GM18511 (cell line): ENCODE results near the gene FTH1.
A peak's percentile ranks its signal among the peaks of the same experiment; 100 is the strongest.
"Not testable (repeated sequence)": the region's sequence is repeated elsewhere in the genome, so short reads cannot be mapped to it uniquely, and the experiment has no call there.

ENCODE experiments used
- ATAC-seq: cut with Tn5 transposase; IDR thresholded peaks from one replicate; pipeline ENCODE4 v1.9.1; 2021; ENCODE audit warnings: mild to moderate bottlenecking, moderate library complexity; ENCODE audit not compliant: unreplicated experiment

The FTH1 gene

DNA sequence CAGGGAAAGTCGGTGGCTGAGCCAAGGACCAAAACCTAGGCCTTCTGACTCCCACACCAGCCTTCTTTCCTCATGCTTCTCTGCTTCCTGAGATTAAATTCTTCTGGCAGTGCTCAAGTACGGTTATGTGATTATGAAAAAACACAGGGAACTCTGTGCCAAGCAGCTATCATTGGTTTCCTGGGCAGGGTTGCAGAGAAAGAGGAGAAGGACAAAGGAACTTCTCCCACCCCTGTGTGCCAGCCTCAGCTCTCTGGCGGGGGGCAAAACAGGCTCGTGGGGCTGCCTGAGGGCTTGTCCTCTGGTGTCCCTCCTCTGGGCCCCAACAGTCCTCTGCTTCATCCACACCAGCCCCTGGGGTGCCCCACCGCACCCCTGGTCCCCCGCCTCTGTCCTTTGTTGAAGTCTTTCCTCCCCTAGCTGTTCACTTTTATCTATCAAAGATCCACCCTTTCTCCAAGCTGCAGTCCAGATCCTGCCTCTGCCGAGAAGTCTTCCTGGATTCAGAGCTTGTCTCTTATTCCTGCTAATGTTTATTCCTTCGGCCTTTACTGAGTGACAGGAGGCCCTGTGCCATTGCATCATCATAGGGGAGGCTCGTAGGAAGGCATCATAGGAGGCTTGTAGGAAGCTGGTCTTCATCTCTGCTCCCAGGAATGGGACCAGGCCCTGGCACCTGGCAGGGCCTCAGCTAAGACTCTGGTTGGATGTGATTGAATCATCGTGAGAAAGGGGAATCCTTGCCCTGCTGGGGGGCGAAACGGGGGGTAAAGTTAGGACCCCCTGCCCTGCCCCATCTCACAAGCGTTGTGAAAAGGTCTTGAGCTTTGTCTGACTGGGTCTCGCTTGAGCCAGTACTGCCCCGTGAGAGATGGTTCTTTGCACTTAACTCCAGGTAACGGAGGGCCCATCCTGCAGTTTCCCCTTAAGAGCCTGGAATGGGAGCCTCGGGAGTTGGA is 11.5 kb upstream of the FTH1 start:
- ATAC-seq, result no peak

DNA sequence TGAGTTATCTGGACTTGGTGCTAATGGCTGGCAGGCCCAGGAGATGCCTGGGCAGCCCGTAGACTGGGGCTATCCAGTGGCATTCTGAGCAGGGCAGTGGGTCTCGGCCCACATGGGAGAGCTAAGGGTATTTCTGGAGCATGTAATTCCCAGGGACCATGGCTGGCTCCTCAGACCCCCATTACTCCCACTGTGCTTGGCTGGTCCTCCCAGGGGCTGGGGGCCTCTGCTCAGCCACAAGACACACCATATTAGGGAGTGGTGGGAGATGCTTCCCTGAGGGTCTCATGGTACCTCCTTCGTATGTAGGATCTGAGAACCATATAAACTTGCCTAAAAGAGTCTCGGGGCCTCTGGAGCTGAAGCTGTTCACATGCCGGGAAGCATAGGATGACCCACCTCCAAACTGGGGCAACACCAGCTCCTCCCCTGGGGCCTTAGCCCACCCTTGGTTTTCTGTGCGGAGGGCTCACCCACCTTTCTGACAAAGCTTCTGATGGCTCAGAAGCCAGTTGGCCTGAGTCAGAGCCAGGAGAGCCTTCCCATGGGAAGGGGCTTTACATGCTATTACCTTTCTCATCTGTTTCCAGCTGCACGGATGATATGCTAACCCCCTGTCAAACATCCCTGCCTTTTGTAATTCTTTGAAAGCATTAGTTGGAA is 9.5 kb upstream of the FTH1 start:
- no peak for ATAC-seq

DNA sequence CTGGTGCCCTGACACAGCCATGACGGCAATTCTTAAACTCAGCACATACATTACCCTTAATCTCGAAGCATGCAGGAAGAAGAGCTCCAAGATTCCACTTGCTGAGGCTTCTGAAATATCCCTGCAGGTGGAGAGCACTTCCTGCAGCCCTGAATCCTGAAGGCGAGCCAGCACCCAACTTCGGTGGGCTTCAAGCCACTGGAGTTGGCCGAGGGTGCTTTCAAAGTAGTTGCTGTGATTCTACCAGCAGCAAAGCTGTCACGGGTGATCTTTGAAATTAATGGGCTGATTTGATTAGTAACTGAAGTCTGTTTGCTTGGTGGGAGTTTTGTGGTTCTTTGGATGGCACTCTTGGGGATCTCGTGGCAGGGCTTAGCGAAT is 9.0 kb upstream of the FTH1 start:
- ATAC-seq, result no peak

DNA sequence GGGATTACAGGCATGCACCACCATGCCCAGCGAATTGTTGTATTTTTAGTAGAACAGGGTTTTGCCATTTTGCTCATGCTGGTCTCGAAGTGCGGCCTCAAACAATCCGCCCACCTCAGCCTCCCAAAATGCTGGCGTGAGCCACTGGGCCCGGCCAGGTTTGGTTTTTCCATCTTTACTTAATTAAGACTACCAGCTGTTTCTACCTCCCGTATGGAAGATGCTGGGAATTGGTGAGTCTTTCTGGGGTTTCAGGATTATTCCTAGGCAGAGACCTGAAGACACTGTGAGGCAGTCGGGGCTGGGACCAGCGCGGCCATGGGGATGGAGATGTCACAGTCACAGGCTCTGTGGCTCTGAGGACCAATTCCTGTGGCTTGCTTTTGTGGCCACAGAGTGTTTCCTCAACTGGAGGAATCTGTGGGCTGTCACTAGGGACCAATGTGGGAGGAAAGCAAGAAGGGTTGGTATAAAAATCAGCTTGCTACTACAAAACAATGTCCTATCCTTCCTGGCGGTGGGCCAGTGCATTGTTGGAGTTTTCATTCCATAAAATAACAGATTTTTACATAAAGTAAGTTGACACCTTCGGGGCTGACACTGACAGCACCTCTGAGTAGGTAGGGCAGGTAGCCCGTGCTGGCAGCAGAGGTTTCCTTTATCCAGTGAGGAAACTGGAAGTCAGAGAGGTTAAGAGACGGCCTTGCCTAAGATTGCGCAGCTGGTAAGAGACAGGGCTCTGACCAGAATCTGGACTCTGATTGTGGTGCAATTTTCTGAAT is 8.4 kb upstream of the FTH1 start:
- ATAC-seq, result no peak

DNA sequence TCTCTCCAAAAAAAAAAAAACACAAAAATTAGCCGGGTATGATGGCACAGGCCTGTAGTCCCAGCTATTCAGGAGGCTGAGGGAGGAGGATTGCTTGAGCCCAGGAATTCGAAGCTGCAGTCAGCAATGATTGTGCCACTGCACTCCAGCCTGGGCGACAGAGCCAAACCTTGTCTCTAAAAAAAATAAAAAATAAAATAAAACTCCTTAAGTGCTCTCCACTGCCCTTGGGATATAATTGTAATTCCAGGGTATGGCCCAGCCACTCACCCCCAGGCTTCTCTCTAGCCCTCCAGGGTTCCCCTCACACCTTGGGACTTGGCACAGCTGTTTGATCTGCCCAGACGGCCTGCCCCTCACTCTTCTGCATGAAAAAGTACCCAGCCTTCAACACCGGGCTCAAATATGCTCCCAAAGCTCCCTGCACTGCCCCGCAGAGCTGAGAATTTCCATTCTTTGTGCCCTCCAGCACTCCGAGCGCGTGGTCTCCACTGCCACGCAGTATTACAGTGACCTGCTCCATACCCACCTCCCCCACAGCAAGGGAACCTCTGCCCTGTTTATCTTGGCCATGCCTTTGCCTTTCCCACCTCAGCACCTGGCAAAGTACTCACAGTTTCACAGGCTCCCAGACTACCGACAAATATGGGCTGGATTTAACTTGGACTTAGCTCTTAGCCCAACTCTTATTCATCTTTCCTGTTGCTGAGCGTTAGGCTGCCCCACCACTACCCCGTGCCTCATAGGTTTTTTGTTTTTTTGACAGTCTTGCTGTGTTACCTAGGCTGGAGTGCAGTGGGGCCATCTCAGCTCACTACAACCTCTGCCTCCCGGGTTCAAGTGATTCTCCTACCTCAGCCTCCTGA is 7.6 kb upstream of the FTH1 start:
- ATAC-seq, result no peak

DNA sequence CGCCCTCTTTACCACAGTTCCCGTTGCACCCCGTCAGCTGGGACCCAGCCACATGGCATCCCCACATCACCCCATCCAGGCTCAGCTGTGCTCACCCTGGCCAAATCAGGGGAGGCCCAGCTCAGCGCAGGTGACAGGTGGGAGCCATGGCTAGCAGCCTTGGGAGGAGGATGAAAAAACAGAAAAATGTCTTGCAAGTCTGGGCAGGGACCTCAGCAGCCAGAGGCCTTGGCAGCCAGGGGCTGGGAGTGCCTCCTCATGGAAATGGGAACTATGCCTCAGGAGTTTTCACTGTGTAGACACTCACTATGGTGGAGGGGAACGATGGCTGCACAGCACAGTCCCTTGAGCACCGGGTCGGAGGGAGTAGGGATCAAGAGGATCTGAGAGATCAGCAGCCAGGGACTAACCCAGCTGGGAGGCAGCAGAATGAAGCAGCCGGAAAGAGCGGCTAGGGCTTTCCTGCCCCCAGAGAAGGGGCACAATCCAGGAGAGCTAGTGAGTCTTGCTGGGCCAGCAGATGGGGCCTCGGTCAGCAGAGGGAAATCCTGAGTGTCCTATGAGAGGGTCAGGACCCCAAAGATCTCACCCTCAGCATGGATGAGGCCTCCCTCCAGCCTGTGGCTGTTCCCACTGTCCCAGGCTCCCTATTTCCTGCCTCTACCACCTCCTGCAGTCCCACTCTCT is 6.2 kb upstream of the FTH1 start:
- ATAC-seq, result no peak

DNA sequence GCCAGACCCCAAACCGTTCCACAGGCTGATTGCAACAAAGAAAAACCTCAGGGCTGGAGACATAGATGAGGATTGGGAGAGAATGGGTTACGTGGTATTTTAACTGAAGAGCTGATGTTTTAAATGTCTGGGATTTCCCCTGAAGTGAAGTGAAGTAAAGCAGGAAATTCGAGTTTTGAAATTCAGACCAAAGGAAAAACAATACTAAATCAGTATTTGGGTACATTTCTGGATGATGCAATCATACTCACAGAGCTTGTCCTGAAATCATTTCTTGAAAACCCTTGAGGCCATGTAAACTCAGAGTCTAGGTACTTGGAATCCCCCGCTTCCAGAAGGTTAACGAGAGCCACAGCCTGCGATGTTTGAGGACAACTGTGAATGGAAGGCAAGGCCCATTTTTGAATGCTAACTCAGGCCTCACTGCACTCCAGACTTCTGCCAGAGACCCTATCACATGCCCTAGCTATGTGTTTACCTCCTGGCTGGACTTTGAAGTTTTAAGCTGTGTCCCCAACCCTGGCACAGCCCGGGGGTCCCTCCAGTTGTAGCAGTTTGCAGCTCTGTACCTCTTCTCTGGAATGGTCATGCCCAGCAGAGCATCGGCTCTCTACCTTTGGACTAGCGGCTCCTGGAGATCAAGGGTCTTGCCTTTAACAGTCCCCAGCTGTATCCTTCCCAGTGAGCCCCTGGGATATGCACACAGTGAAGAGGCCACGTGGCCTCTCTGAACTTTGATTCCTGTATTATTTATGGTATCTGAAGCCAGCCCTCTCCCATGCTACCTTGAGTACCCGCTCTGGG is 5.4 kb upstream of the FTH1 start:
- no peak for ATAC-seq

DNA sequence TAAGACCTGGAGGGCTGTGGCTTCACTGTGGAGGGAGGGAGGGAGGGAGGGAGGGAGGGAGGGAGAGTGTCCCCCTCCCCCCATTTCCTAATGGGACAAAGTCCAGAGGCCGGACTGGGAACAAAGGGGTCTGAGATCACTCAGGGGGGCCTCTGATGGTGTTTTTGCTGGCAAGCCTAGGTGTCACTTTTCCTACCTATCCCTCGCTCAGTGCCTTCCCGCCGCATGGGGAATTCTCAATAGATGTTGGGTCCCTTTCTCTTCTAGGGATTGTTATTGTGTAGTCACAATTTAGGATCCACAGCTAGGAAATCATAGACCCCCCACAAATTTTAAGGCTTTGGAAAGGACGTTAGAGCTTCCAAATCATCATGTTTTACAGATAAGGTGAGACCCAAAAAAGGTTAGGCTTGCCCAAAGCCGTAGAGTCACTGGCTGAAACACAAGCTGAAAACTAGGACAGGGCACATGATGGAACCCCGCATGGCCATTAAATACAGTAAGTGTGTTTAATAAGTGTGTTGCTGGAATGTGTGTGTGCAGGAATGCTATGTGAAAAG is 4.8 kb upstream of the FTH1 start:
- no peak for ATAC-seq

DNA sequence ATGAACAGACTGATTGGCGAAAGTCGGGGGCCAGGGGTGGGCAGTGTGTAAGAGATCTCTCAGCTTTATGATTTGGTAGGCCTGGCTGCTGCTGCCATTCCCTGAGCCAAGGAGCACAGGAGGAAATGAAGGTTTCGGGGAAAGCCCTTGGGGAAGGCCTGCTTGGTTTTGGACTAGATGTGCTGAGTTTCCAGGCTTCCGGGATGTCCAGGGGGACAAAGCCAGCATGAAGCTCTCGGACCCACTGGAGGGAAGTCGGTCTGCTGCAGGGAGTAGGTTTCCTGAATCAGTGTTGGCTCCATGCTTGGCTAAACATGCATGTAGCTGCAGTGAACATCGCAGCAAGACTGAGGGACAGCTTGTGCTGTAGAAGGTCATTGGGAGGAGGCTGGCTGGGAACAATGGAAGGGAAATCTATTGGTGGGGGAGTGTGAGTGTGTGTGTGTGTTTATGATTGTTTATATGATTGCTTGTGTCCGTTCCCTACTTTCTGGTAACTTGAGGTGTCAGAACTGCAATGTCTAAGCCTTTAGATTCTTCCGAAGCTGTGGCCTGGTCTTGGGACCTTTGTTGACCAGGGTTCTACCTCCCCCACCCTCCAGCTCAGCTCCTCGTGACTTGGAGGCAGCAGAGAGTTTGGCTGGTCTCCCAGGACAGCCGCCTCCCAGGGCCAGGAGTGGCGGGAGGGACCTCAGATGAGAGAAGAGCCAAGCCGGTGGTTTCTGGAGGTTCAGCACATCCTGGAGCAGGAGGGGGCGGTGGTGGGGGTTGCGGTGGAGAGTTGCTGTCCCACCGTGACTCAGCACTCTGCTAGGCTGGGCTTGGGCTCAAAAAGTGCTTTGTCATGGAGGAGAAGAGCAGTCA is 4.0 kb upstream of the FTH1 start:
- no peak for ATAC-seq

DNA sequence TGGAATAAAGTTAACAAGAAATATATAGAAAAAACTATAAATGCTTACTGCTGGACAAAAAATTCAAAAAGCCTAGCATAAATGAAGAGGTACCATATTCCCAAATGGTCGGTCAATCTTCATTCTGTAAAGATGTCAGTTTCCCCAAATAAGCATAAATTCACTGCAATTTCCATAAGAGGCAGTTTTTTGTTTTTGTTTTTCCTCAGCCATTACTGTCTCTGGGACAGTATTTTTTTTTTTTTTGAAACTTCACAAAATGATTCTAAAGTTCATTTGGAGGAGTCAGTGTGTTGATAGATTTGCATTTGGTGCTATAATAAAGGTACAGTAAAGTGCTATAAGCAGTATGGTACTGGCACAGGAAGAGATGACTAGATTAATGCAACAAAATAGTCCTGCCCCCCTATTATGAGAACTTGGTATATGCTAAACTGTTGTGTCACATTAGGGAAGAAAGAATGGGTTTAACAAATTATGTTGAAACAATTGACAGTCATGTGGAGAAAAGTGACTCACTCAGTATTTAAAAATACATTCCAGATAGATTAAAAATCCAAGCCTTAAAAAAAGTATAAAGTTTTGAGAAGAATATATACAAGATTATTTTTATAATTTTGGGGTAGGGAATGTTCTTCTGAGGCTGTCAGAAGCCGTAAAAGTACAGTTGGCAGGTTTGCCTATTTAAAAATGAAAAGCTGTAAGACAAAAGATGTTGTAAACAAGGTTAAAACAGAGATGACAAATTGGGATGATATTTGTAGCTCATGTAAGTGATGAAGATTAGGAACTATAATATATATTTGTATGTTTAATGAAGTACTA is 2.6 kb upstream of the FTH1 start:
- no peak for ATAC-seq

DNA sequence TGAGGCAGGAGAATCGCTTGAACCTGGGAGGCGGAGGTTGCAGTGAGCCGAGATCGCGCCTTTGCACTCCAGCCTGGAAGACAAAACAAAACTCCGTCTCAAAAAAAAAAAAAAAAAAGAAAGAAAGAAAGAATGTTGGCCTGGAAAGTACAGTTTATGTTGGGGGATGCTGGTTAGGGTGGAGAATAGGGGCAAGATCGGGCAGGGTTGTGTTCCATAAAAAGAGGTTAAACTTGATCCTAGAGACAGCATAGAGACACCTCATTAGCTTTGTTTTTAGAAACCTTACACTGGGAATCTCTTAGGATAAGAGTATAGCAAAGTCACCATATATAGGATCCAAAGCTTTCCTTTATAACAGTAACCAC is 1.9 kb upstream of the FTH1 start:
- ATAC-seq, result no peak

DNA sequence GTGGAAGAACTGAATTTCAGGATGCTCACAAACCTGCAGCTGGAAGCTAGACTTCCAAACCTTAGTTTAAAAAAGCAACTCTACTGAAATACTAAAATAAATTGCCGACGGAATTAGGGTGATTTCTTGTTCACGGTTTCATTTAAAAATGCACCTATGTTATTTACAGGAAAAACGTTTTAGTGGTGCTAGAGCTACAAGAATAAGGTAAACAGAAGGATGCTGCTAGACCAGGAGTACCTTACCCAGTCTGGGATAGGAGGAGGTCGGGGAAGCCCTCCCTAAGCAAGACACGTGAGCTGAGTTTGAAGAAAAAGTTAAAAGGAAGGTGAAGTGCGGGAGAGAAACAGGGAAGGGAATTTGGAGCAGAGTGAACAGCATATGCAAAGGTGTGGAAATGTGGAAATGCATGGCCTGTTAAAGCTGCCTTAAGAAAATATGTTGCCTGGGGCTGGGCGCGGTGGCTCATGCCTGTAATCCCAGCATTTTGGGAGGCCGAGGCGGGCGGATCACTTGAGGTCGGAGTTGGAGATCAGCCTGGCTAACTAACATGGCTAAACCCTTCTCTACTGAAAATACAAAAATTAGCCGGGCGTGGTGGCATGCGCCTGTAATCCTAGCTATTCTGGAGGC is 1.4 kb upstream of the FTH1 start:
- no peak for ATAC-seq

DNA sequence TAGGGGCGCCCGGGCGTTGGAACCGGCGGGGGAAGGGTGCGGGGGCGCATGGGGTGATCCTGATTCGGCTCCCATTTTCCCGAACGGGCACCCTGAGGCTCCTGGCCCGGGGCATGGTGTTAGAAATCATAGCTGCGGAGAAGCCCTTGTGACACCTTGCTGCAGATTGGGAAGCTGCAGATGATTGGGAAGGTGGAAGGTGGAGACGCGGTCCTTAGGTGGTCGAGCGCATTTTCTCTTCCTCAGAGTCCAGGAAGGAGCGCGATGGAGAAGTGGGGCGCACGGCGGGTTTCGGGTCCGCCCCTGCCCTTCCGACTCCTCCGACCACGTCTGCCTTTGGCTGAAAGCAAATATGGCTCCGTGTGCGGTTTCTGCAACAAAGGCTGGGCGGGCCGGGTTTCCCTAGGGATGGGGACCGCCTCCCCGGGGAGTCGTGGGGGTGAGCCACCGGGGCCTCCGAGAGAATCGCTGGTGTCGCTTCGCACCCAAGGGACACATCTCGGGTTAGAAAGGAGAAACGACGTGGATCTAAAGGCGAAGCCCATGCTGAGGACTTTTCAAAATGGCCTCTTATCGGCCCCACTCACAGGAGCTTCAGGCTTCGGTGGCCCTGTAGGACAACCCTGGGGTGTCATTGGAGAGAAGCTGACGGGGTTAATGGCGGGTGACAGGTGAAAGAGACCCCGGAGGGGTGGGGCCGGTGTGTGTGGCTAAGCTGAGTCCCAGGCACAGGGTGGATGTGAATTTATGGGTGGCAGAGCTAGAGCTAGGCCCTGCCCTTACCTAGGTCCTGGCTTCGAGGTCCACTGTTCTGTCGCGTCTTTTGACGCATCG is 707 bp upstream of the FTH1 start:
- ATAC-seq, result peak; percentile 32

DNA sequence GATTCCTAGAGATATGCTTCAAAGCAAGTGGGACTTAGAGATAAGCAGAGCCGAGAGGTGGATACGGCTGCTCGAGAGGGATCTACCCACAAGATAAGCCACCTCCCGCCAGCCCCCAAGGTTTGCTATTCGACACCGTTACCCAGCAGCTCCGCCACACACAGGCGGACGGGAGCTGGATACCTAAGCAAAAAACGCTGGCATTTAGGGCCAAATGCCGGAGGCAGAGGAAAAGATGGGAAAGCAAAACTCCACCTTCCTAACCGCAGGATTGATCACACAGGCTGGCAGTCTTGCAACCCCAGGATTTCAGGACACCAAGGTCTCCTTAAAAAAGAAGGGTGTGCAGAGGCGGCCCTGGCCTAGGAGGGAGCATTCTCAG is 709 bp downstream of the FTH1 start:
- no peak for ATAC-seq

DNA sequence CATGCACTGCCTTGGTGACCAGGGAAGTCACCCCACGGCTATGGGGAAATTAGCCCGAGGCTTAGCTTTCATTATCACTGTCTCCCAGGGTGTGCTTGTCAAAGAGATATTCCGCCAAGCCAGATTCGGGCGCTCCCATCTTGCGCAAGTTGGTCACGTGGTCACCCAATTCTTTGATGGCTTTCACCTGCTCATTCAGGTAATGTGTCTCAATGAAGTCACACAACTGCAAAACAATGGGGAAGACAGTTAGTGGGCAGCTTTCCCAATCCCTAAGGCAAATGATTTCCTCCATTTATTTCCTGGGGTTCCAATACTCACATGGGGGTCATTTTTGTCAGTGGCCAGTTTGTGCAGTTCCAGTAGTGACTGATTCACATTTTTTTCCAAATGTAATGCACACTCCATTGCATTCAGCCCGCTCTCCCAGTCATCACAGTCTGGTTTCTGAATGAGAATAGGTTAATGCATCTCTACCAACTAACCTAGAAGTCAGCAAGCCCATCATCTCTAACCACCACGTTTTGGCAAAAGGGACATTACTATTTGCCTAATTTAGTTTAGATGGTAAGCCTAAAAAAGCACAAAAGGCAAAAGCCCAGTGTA is 2.7 kb downstream of the FTH1 start:
- ATAC-seq, result not testable (repeated sequence)
